Fibroblast of skin of abdomen (primary cell): ENCODE results near the gene IER5L.
A peak's percentile ranks its signal among the peaks of the same experiment; 100 is the strongest.
"Not testable (repeated sequence)": the region's sequence is repeated elsewhere in the genome, so short reads cannot be mapped to it uniquely, and the experiment has no call there.

Experiments used
- DNase-seq: peaks from one replicate; pipeline ENCODE4 v3.0.0-alpha.2; 2013

The IER5L gene

DNA sequence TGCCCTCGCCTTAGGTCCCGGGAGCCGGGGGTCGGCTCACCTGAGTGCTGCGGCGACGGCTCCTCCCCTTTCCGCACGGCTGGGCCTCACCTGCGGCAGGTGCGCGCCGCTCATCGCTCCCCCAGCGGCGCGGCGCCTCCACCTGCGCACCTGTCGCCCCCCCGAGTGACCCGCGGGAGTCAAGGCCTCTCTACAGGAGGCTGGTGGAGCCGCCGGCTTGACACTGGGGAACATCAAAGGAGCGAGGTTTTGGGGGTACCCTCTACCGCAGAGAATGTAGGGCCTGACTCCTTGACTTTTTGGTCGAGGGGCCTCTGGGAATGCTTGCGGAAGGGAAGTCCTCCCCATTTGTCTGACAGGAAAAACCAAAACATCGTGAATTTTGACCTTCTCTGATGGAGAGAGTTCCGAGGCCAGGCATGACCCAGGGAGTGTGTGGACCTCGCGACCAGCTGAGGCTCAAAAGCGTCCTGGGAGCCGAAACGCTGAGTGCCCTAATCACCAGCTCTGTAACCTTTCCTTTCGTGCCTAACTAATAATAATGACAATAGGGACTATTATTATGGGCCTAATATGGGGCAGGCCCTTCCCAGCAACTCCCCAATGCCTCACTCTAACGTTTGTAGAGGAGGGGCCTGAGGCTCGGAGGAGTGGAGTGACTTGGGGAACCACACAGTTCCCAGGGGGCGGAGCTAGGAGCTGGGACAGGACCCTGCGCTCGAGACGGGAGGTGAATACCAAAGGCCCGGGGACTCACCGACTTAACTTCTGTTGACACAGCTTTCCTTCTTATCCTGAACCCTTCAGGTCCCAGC, 714 bp upstream of the IER5L start:
- no peak for DNase-seq

GRCh38 chr9:129177443-129177790, 644 bp downstream of the IER5L start:
- DNase-seq = no peak

DNA sequence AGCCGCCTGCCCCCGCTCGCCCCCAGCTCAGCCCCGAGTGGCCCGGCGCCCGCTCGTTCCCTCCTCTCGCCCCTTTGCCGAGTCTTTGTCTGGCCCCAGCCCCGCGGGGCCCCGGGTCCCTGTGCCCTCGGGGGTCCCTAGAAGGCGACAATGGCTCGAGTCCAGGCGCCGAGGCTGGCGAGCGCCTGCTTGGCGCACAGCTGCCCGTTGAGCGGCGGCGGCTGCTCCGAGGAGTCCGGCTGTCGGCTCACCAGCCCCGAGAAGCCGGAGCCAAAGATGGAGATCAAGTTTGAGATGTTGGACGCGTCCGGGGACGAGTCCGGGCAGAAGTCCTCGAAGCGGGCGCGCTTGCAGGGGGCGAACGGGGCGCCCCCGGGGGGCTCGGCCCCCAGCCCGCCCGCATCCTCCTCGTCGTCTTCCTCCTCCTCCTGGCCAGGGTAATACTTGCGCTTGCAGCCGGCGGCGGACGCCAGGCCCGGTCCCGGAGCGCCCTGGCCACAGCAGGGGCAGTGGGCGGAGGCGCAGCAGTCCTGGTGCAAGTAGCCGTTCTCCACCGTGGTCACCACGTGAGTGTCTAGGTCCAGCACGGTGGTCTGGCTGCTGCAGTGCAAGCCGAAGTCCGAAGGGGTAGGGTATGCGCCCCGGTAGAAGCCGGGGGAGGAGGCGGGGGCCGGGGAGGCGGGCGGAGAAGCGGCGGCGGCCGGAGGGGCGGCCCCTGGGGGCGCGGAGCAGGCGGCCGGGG, 1.2 kb downstream of the IER5L start:
- DNase-seq = no peak

GRCh38 chr9:129175825-129176633, 2.0 kb downstream of the IER5L start:
- DNase-seq = peak; percentile 92

GRCh38 chr9:129175515-129175824, 2.6 kb downstream of the IER5L start:
- DNase-seq = no peak

DNA sequence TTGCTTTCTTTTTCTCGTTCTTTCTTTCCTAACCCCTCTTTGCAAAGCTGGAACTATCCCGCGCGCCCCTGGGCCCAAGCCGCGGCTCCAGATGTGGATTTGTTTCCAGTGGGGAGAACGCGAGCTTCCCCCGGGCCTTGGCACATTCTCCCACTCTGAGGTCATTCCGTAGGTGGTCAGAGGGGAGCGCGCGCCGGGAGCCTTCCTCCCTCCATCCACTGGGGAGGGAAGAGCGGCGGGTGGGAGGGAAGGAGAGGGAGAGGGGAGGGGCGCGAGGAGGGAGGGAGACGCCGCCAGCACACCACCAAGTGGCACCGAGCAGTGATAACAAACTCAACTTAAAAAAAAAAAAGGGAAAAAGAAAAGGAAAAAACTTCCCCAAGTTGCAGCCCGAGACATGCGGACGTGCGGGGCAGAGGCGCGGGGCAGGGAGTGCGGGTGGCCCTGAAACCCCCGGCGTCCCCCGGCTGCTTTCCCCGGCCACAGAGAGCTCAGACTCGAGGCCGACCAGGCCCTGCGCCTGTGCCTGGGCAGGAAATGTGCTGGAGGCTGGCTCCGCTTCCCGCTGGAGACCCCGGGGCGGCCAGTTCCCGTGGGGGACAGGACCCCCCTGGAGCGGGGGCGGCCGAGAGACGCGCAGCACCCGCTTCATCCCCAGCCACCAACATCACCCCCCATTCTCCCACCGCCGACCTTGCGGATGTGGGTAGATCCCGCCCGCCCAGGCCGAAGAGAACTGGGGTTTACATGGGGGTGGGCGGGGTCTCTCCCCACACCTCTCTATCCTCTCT, 3.1 kb downstream of the IER5L start:
- DNase-seq = peak; percentile 96

DNA sequence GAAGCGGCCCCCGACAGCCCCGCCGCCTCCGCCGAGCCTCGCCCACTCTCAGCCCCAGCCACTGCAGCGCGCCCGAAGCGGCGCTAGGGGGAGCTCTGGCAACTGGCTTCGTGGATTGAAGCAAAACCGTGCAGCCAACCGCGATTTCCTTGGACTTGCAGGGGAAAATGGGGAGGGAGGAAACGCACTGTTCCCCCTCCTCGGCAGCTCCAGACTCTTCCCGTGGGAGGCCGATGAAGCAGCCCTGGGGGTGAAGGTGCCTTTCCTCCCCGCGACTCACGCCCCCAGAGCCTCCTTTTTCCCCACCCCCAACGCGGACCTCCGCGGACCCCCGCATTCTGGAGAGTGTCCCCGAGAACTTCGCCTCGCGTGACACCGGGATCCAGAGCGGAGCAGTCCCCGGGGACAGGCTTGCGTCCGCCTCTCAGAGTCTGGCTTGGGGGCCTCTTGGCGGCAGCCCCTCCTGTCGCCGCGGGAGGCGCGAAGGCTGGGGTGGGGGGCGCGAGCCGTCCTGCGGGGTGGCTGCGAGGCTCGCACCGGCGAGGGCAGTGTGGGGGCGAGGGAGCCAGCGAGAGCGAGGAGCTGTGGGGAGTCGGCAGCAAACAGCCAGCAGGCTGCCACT, 3.8 kb downstream of the IER5L start:
- DNase-seq = peak; percentile 94

- DNase-seq = no peak
Observed at GRCh38 chr9:129173296-129174101, 4.6 kb downstream of the IER5L start.

DNA sequence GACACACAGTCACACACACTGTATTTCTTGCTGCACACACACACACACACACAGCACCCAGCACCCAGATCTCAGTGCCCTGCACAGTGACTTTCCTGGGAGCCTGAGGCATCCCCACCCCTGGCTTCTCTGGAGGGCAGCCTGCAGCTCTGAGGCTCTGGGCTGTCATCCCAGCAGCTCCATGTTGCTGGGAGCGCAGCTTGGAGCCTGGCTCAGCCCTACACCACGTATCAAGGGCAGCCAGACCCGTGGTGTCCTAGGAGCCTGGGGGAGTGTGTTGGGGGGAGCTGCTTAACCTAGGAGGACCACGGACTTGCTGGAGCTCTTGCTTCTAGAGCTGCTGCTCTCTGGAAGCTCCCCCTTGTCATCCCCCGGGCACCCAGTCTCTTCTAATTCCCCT, 5.2 kb downstream of the IER5L start:
- no peak for DNase-seq

DNA sequence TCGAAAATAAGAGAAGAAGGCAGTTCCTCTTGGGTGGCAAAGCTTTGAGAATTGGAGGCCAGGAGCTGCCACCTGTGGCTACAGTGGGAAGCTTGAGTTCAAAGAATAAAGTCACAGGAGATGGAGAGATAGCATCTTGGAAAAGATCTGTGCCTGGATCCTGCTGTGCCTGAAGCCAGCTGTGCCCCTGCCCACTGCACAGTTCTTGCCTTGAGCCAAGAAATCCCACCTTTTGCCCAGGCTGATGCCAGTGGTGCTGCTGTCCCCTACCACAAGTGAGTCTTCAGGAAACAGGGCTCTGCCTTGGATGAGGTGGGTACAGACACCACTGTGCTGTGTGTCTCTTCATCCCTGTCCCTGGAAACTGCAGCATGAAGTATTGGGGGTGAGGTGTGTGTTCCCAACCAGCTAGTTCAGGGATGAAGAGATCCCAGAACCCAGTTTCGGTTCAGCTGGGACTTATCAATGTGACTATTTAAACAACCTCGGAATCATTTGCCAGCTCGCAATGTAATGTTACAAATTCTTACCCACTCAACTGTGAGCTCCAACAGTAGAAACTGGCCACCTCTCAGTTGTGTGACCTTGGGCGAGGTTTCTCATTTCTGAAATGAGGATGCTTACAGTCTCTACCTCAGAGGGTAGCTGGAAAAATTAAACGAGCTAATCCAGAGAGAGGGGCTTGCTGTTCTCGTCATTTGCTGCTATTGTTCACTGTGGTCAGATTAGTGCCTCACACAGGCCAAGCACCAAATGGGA, 5.9 kb downstream of the IER5L start:
- DNase-seq = no peak

DNA sequence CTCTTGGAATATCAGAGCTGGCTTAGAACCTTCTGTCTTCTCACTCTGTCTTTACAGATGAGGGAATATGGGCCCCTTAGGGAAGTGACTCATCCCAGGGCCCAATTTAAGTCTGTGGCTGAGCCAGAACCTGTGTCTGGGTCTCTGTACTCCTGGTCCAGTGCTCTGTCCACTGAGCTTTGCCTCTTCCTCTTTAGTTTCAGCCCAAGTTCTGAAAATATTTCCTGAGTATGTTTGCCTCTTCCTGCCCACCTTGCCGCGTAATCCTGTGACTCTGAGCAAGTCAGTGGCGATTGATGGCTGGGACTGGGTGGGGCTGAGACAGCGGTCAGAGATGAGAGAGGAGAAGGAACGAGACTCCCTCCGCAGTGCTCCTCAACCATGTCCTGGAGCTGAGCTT, 7.8 kb downstream of the IER5L start:
- no peak for DNase-seq

DNA sequence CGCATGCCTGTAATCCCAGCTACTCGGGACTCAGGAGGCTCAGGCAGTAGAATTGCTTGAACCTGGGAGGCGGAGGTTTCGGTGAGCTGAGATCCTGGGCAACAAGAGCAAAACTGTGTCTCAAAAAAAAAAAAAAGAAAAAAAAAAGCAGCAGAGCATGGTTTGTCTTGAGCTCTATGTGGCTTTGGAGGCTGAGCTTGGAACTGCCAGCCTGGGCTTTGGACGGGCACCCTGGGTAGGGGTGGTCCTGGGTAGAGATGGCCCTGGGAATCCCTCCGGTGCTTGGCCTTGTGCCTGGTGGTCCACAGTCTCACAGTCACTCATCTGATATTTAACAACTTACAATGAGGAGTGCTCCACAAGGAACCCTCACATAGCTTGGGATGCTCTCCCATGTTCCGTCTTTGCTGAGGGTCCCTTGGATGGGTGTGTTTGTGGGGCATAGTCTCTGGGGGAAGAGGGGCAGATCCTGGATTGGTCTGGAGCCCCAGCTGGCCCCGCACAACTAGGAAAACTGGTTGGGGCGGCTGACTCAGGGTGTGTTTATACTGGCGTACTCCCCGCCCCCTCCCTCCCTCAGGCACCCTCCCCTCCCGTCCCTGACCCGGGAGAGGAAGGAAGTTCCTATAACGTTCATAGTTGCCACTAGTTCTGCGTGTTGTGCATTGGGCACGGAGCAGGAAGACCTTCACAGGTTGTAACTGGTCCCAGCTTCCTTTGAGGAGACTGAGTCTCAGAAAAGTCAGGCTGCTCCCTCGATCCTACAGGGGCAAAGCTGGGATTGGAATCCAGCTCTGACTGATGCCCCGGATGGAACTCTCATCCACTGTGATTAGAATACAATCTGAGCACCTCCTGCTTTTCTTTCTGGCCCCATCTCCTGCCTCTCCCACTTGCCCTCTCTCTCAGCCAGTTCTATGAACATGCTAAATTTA, 11.2 kb downstream of the IER5L start:
- DNase-seq = peak; percentile 79

DNA sequence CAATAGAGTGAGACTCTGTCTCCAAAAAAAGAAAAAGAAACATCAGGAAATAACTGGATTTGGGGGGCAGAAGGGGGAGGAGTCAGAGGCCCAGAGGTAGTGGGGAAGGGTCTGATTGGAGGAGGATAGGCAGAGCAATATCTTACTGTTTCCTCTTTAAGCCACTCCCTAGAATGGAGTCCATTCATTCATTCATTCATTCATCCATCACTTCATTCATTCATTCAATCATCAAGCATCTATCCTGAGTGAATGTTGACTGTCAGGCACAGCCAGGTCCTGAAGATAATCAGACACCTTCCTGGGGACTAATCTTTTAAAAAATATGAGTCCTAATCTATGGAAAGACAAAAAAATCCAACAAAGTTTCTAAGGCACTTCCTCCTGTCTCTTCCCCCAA, 12.9 kb downstream of the IER5L start:
- no peak for DNase-seq

GRCh38 chr9:129164246-129164930, 13.7 kb downstream of the IER5L start:
- peak; percentile 58 for DNase-seq

DNA sequence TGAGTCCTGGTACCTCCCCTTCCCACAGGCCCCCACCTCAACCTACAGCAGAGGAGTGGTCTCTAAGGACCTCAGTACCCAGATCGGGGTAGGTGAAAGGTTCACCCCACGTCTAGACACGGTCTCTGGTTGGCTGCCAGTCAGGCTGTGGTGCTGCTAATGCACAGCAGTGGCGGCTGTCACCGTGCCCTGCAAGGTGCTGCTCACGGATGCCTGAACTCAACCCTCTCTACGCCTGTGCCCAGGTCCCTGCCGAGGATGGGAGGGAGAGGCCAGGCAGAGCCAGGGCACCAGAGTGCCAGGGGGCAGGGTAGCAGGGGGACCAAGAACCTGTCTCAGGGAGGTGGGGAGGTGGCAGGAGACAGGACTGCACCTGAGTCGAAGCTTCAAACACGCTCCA, 14.3 kb downstream of the IER5L start:
- no peak for DNase-seq

DNA sequence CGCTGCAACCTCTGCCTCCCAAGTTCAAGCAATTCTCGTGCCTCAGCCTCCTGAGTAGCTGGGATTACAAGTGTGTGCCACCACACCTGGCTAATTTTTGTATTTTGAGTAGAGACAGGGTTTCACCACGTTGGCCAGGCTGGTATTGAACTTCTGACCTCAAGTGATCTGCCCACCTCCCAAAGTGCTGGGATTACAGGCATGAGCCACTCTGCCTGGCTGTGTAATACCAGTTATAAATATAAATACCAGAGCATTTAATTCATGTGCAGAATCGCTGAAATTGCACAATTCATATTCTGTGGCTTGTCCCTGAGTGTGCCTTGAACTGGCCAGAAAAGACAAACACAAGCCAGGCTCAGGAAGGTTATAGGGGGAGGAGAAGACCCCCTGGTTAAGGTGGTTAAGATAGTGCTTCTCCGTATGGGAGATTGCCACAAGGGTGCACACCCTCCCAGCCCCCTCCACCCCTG, 14.8 kb downstream of the IER5L start:
- not testable (repeated sequence) for DNase-seq

GRCh38 chr9:129162497-129163197, 15.4 kb downstream of the IER5L start:
- no peak for DNase-seq

- no peak for DNase-seq
Observed at GRCh38 chr9:129161534-129161837, 16.6 kb downstream of the IER5L start.
